Left forelimb (tissue), 1 donor: ENCODE results near the gene BEND6.
"Not testable (repeated sequence)": the region's sequence is repeated elsewhere in the genome, so short reads cannot be mapped to it uniquely, and the experiment has no call there.

Experiments
- DNase-seq: peaks from one replicate; pipeline ENCODE4 v3.0.0-alpha.2; 2018; ENCODE audit warnings: low spot score

BEND6 gene

GRCh38 chr6:57033228-57033627 lies 78.3 kb downstream of the BEND6 start:
- no peak for DNase-seq

- DNase-seq = no peak
Measured at GRCh38 chr6:57035549-57035948, 80.6 kb downstream of the BEND6 start.

GRCh38 chr6:57038906-57039305 lies 84.0 kb downstream of the BEND6 start:
- DNase-seq = no peak

- DNase-seq = no peak
Measured at GRCh38 chr6:57040011-57040410, 85.1 kb downstream of the BEND6 start.

- DNase-seq = not testable (repeated sequence)
Measured at GRCh38 chr6:57044061-57044460, 89.2 kb downstream of the BEND6 start.

- DNase-seq = no peak
Measured at GRCh38 chr6:57044568-57044967, 89.7 kb downstream of the BEND6 start.

- peak; percentile 92 for DNase-seq
Measured at GRCh38 chr6:57046332-57047256, 91.7 kb downstream of the BEND6 start, which contains the start of gene KIAA1586. KIAA1586 (plus strand) TSS chr6:57046693; CDS start chr6:57046756, 63 bp downstream.

- DNase-seq = not testable (repeated sequence)
Measured at GRCh38 chr6:57047257-57047585, 92.3 kb downstream of the BEND6 start.

GRCh38 chr6:57047859-57048258 lies 93.0 kb downstream of the BEND6 start:
- not testable (repeated sequence) for DNase-seq

GRCh38 chr6:57048577-57048976 lies 93.7 kb downstream of the BEND6 start:
- no peak for DNase-seq

GRCh38 chr6:57063847-57064246 lies 108.9 kb downstream of the BEND6 start:
- DNase-seq = no peak

GRCh38 chr6:57064809-57065208 lies 109.9 kb downstream of the BEND6 start:
- DNase-seq = no peak

- no peak for DNase-seq
Measured at GRCh38 chr6:57068061-57068460, 113.2 kb downstream of the BEND6 start.

GRCh38 chr6:57069228-57069627 lies 114.3 kb downstream of the BEND6 start:
- no peak for DNase-seq

GRCh38 chr6:57069920-57070331 lies 115.0 kb downstream of the BEND6 start:
- DNase-seq = no peak

- no peak for DNase-seq
Measured at GRCh38 chr6:57072108-57072507, 117.2 kb downstream of the BEND6 start.

- no peak for DNase-seq
Measured at GRCh38 chr6:57074383-57074782, 119.5 kb downstream of the BEND6 start.

- DNase-seq = no peak
Measured at GRCh38 chr6:57075092-57075491, 120.2 kb downstream of the BEND6 start.
